Aorta (tissue), 5 donors: ENCODE measurements around the gene KPNB1. TPM values are rescaled to one million over a fixed set of nuclear protein-coding genes. Genes with fewer than 3 reads are reported as not detected.
"Not testable (repeated sequence)": the region's sequence is repeated elsewhere in the genome, so short reads cannot be mapped to it uniquely, and the experiment has no call there.

ENCODE experiments used
- ATAC-seq: fragments of 200-7000 bp; cut with Tn5 transposase; one replicate; pipeline ENCODE4 v1.9.1; 2022; ENCODE audit warnings: moderate library complexity; ENCODE audit not compliant: low FRiP score
- DNase-seq, 2 donors: peaks; one replicate each; pipeline ENCODE4 v3.0.0-alpha.2; 2020
- H3K27ac ChIP-seq, 2 donors: one replicate each; pipeline ENCODE4 v1.5.1; 2013; ENCODE audit warnings: low read length in 2 of 2, mild to moderate bottlenecking in 2 of 2, moderate library complexity in 2 of 2, control low read depth in 1 of 2, inconsistent platforms in 1 of 2, low read depth in 1 of 2
- H3K27me3 ChIP-seq, 2 donors: one replicate each; pipeline ENCODE4 v1.6.1; 2013; ENCODE audit warnings: control low read depth in 1 of 2, low read length in 1 of 2, mild to moderate bottlenecking in 1 of 2, moderate library complexity in 1 of 2; ENCODE audit not compliant: insufficient read depth in 2 of 2, control insufficient read depth in 1 of 2
- H3K36me3 ChIP-seq, 2 donors: one replicate each; pipeline ENCODE4 v1.6.1; 2013; ENCODE audit warnings: control low read depth in 1 of 2, low read length in 1 of 2, mild to moderate bottlenecking in 1 of 2; ENCODE audit not compliant: insufficient read depth in 2 of 2, control insufficient read depth in 1 of 2
- H3K4me1 ChIP-seq, 2 donors: one replicate each; pipeline ENCODE4 v1.6.1; 2013; ENCODE audit warnings: low read length in 2 of 2, control low read depth in 1 of 2, mild to moderate bottlenecking in 1 of 2, moderate library complexity in 1 of 2; ENCODE audit not compliant: insufficient read depth in 2 of 2, control insufficient read depth in 1 of 2
- H3K4me3 ChIP-seq, 2 donors: one replicate each; pipeline ENCODE4 v1.5.1; 2013; ENCODE audit warnings: low read length in 2 of 2, control low read depth in 1 of 2, mild to moderate bottlenecking in 1 of 2
- H3K9me3 ChIP-seq: one replicate; pipeline ENCODE4 v1.6.1; 2013; ENCODE audit warnings: mild to moderate bottlenecking, low read length; ENCODE audit not compliant: control insufficient read depth
- WGBS, 2 donors: extraction: QIAGEN DNeasy Blood & Tissue Kit; methylation state at CpG; one replicate each; pipeline ENCODE4 v1.1.7; 2013; 5-methylcytosine and 5-hydroxymethylcytosine counted together
- intact Hi-C, 2 donors: fragments of 100-400 bp; cut with DNase I; formaldehyde crosslinking; loops; one replicate each; pipeline versions ENCODE4 v1.14.2 to v1.15.0; 2022
- polyA plus RNA-seq, 2 donors: library from polyadenylated mRNA; stranded (reverse); fragments of 200-250 nt; gene quantifications; one replicate each; pipeline ENCODE4 v1.2.3, GENCODE V29; 2013
- total RNA-seq, 2 donors: library from RNA; stranded (reverse); fragmentation: NEBNext Ultra II Directional; extraction: Animal tissue kit (Norgen Biotek cat#: 25700); gene quantifications; one replicate each; pipeline ENCODE4 v1.2.1, GENCODE V29; 2021
- donor health status: healthy with polysubstance abuse.
- donor health status: Bipolar disorder and iron deficiency.
- donor health status: DM: no; HTN: no; CAD: no.
- donor health status: DM: no; HTN: no; CAD: no.
- donor health status: DM: yes; HTN: yes; CAD: no.

KPNB1 gene
- total and polyA plus RNA-seq, 4 donors, result 39.4 to 202 (median 115) TPM

DNA sequence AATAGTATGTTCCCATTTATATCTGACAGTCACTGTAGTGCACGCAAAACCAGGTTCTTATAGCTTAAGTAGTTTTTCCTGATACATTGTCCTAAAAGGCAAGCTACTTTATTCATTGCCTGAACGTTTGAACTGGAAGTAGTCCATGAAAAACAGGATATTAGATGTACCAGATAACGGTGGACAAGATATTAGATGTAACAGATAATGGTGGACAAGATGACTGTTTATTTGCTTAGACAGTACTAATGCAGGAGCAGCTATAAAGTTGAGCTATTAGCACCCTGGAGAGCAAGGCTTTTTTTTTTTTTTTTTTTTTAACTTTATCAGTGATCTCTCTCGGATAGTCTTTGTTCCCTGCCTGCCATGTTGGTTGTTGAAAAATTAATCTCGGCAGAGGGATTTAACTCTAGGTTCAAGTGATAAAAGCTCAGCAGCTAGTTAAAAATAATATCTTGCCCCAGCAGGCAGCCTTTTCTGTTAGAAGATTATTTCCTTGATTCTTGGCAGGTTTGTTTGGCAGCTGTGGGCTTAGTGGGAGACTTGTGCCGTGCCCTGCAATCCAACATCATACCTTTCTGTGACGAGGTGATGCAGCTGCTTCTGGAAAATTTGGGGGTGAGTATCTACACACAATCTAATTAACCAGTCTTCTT is 26.9 kb downstream of the KPNB1 start:
- Histone ChIP-seq H3K9me3 (no peaks in the 10 kb centered on the region), H3K4me1 (no peaks in the 10 kb centered on the region), H3K36me3 (peaks cover 13 to 18% of the 10 kb centered on the region in 2 donors), H3K27ac (no peak overlapping the region), H3K27me3 (no peaks in the 10 kb centered on the region), H3K4me3 (no peak overlapping the region)
- intact Hi-C loops, result no loop called here
- WGBS, 2 donors, result 55 to 58% methylated on average over 7 of the region's 7 CpGs
- no peak for ATAC-seq
- no peak for DNase-seq

DNA sequence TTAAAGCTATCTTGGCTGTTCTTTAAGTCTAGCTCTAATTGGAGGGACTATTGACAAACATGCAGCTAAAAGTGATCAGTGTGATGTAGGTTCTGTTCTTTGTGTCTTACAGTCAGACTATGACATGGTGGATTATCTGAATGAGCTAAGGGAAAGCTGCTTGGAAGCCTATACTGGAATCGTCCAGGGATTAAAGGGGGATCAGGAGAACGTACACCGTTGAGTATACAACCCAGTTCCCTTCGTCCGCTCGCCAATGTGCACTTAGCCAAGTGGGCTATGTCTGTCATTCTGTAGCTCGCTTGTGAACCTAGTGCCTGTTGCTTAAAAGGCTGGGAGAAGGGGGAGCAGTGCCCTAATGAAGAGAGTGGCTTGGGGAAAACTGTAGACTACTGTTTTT is 28.5 kb downstream of the KPNB1 start:
- H3K27me3 ChIP-seq, result no peaks in the 10 kb centered on the region
- peaks cover 14 to 20% of the 10 kb centered on the region in 2 donors for H3K36me3 ChIP-seq
- no peak for DNase-seq
- WGBS, 2 donors, result 75 to 78% methylated on average over 7 of the region's 7 CpGs
- ATAC-seq, result no peak
- H3K9me3 ChIP-seq, result no peaks in the 10 kb centered on the region
- no peak overlapping the region for H3K4me3 ChIP-seq
- intact Hi-C loops, result no loop called here
- H3K27ac ChIP-seq, result no peak overlapping the region
- no peaks in the 10 kb centered on the region for H3K4me1 ChIP-seq

DNA sequence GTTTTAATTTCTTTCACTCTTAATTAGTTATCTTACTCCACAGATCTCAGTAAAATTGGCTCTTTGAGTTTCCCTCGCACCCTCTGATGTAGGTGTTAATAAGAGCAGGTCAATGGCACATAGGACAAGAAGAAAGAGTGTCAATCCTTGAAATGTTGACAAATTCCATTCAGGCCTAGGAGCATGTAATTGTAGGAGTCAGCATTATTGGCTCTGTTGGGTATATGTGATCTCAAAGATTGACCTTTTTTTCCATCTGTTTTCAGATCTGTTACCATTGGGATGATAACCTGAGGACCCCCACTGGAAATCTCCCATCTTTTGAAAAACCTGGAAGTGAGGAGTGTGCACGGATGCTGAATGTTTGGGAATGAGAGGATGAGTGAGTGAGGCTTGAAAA is 32.4 kb downstream of the KPNB1 start:
- no peak for DNase-seq
- H3K4me3 ChIP-seq, result no peak overlapping the region
- intact Hi-C loops, result no loop called here
- peaks cover 10 to 16% of the 10 kb centered on the region in 2 donors for H3K36me3 ChIP-seq
- H3K4me1 ChIP-seq, result no peaks in the 10 kb centered on the region
- no peaks in the 10 kb centered on the region for H3K9me3 ChIP-seq
- WGBS, 2 donors, result 85% methylated on average over 2 of the region's 2 CpGs
- H3K27me3 ChIP-seq, result no peaks in the 10 kb centered on the region
- ATAC-seq, result no peak
- no peak overlapping the region for H3K27ac ChIP-seq

DNA sequence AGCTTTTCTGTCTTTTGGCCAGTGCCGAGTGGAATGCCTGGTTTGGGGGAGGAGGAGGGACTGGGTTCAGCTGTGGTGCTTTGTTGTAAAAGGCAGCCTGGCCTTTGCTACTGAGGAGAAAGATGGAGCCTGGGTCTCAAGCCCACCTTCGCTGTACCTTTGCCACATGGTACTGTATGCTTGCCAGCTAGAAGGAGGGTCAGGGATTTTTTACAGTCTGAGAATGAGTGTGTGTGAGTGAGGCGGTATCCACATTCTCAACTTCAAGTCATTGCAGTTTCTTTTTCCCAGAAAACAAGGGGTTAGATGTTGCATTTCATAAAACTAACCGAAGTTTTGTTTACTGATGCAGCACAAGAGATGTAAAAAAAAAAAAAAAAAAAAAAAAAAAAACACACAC is 33.0 kb downstream of the KPNB1 start:
- ATAC-seq, intact Hi-C loops, H3K4me1 ChIP-seq, DNase-seq, H3K27ac ChIP-seq, H3K27me3 ChIP-seq, H3K9me3 ChIP-seq, H3K4me3 ChIP-seq: not testable (repeated sequence)
- 67 to 69% methylated on average over 4 of the region's 4 CpGs for WGBS, 2 donors
- H3K36me3 ChIP-seq, result peaks cover 10 to 16% of the 10 kb centered on the region in 2 donors

DNA sequence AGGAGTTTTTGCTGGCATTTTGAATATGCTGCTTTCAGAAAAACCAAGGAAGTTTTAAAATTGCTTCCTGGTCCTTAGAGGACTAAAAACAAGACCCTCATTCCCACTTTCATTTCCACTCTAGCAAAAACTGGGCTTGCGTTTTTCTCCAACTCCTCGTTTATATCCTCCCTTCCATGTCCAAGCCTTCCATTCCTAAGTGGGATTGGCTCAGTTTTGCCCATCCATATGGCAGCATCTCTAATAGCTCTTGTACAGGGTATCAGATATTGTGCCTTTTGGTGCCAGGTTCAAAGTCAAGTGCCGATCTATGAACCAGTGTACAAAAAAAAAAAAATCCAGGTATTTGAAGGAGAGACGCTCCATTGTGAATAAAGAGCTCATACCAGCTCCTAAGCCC is 34.3 kb downstream of the KPNB1 start:
- Histone ChIP-seq H3K27ac (no peak overlapping the region), H3K36me3 (peaks cover 6 to 14% of the 10 kb centered on the region in 2 donors), H3K4me1 (no peaks in the 10 kb centered on the region), H3K27me3 (no peaks in the 10 kb centered on the region), H3K4me3 (no peak overlapping the region), H3K9me3 (no peaks in the 10 kb centered on the region)
- DNase-seq (no peak), ATAC-seq (no peak)
- intact Hi-C loops, result no loop called here
- WGBS, 2 donors, result 82 to 86% methylated on average over 4 of the region's 4 CpGs

DNA sequence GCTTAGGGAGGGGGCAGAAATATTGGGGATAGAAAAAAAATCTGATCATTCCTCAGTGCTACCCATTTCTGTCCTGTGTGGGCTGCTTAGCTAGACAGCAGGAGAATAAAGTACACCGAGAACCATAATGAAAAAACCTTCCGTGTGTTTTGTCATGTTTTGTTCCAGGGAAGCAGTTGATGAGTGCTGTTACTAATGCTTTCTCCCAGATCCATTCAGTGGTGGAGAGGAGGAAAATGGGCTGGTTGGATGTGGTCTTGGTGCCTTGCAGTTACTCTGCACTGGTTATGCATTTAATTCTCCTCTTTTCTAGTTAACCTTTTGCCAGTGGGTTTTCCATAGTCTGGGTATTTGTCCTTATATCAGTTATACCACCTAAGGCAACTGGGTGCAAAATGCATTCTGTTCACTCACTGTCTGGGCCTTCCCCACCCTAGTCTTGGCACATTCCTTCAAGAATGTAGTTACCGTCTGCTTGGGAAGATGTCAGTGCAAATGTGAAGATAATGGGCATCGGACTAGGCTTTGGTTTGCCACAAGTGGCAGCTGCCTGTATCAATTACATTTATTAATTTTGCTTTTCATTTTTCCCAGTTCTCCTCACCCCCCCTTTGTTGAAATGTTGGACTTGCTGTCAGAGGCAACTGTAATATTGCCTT is 34.9 kb downstream of the KPNB1 start:
- intact Hi-C loops, result no loop called here
- peaks cover 6 to 14% of the 10 kb centered on the region in 2 donors for H3K36me3 ChIP-seq

DNA sequence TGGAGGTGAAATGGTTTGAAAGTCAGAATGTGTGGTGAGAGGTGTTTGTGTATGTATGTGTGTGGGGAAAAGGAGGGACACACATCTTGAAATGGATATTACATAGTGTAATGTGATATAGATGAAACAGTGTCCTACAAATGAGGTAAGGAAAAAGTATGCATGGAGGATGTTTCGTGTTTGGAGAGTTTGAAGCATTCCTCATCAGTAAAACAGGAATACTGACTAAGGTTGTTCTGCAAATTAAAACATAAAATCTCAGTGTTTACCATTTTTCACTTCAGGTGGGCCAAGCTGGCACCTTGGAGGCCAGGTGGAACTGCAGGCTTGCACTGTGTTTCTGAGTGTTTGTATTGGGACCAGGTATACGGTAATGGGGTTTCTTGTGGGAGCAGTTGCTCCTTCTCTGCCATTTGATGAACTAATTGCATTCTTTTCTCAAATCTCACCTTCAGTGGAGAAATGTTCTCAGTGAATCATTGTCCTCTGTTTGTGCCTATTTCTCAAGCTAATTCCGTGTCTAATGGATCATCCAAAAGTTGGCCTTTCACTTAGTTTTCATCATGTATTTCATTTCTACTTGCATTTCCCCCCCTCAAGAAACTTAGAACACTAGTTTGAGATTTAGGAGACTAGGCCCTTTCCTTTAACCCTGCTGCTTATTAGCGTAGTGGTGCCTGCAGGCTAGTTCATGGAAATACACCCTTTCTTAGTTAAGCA is 36.0 kb downstream of the KPNB1 start:
- Histone ChIP-seq H3K27me3 (no peaks in the 10 kb centered on the region), H3K4me1 (no peaks in the 10 kb centered on the region), H3K27ac (no peak overlapping the region), H3K4me3 (no peak overlapping the region), H3K36me3 (peaks cover 4 to 5% of the 10 kb centered on the region in 2 donors), H3K9me3 (no peaks in the 10 kb centered on the region)
- ATAC-seq (no peak), DNase-seq (no peak)
- intact Hi-C loops, result no loop called here
- 83 to 88% methylated on average over 4 of the region's 4 CpGs for WGBS, 2 donors

More for the DNA sequence above, 34.9 kb downstream of the KPNB1 start:
- no peak for DNase-seq
- ATAC-seq, result no peak
- Histone ChIP-seq H3K4me1 (no peaks in the 10 kb centered on the region), H3K27me3 (no peaks in the 10 kb centered on the region), H3K4me3 (no peak overlapping the region), H3K27ac (no peak overlapping the region), H3K9me3 (no peaks in the 10 kb centered on the region)
- WGBS, 2 donors, result 79 to 81% methylated on average over 4 of the region's 4 CpGs

DNA sequence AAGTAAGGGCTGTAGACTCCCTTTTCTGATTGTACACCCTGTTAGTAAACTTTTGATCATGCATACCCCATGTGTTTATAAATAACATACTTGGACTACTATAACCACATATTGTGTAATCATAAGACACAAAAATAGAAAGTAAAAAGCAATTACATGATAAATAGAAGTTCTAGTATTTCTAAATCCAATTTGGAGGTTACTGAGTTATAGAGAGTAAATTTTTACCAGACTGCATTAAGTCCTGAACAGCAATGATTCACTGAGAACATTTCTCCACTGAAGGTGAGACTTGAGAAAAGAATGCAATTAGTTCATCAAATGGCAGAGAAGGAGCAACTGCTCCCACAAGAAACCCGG is 36.5 kb downstream of the KPNB1 start:
- Histone ChIP-seq H3K27ac (no peak overlapping the region), H3K4me1 (no peaks in the 10 kb centered on the region), H3K27me3 (no peaks in the 10 kb centered on the region), H3K36me3 (peaks cover 4 to 5% of the 10 kb centered on the region in 2 donors), H3K4me3 (no peak overlapping the region), H3K9me3 (no peaks in the 10 kb centered on the region)
- intact Hi-C loops, result no loop called here
- ATAC-seq (no peak), DNase-seq (no peak)
- 81 to 94% methylated on average over 1 of the region's 1 CpG for WGBS, 2 donors
